Fibroblast of skin of abdomen (primary cell): Measurements from ENCODE around the gene TBX19. TPM values are rescaled to one million over a fixed set of nuclear protein-coding genes. Genes with fewer than 3 reads are reported as not detected.

Experiments used
- DNase-seq: peaks from one replicate; pipeline ENCODE4 v3.0.0-alpha.2; 2013
- polyA plus RNA-seq, 2 experiments: library from polyadenylated mRNA; unstranded; fragments of 120-200 nt; gene quantifications; one replicate each; pipeline ENCODE4 v1.2.1, GENCODE V29; 2013; ENCODE audit not compliant: insufficient read length in 2 of 2

The TBX19 gene
- 1.2 TPM for polyA plus RNA-seq (2013, experiment 1 of 2; ENCODE audit: insufficient read length)
- polyA plus RNA-seq (2013, experiment 2 of 2; ENCODE audit: insufficient read length): 1.2 TPM

- no peak for DNase-seq
These were observed at the start of gene TBX19 for GRCh38 chr1:168280296-168280927. Gene TBX19, plus strand, starts transcription at chr1:168280877. Its CDS starts 214 bp downstream, at chr1:168281091.

- DNase-seq: peak; percentile 52
These were observed 45.7 kb upstream of the TBX19 start for GRCh38 chr1:168234846-168235547.

GRCh38 chr1:168235548-168235885 is 45.2 kb upstream of the TBX19 start:
- peak; percentile 32 for DNase-seq

GRCh38 chr1:168235937-168236336 is 44.7 kb upstream of the TBX19 start:
- no peak for DNase-seq

- DNase-seq: no peak
These were observed 43.7 kb upstream of the TBX19 start for GRCh38 chr1:168236836-168237611.

- DNase-seq: no peak
These were observed 37.5 kb upstream of the TBX19 start for GRCh38 chr1:168243198-168243597.

- no peak for DNase-seq
These were observed 37.0 kb upstream of the TBX19 start for GRCh38 chr1:168243636-168244212.

- no peak for DNase-seq
These were observed 35.6 kb upstream of the TBX19 start for GRCh38 chr1:168245042-168245441.

- DNase-seq: no peak
These were observed 34.2 kb upstream of the TBX19 start for GRCh38 chr1:168246506-168246905.

GRCh38 chr1:168252204-168252733 is 28.4 kb upstream of the TBX19 start:
- DNase-seq: no peak

GRCh38 chr1:168256164-168256563 is 24.5 kb upstream of the TBX19 start:
- DNase-seq: no peak

GRCh38 chr1:168257397-168257796 is 23.3 kb upstream of the TBX19 start:
- DNase-seq: no peak

- DNase-seq: no peak
These were observed 21.1 kb upstream of the TBX19 start for GRCh38 chr1:168259567-168259966.

- no peak for DNase-seq
These were observed 20.3 kb upstream of the TBX19 start for GRCh38 chr1:168260393-168260792.

- peak; percentile 80 for DNase-seq
These were observed 19.3 kb upstream of the TBX19 start for GRCh38 chr1:168261390-168261789.

GRCh38 chr1:168263130-168263529 is 17.5 kb upstream of the TBX19 start:
- no peak for DNase-seq

GRCh38 chr1:168264296-168264695 is 16.4 kb upstream of the TBX19 start:
- no peak for DNase-seq

GRCh38 chr1:168265596-168265995 is 15.1 kb upstream of the TBX19 start:
- DNase-seq: no peak

- DNase-seq: no peak
These were observed 14.0 kb upstream of the TBX19 start for GRCh38 chr1:168266644-168267186.

GRCh38 chr1:168271636-168272035 is 9.0 kb upstream of the TBX19 start:
- DNase-seq: no peak

GRCh38 chr1:168273575-168273974 is 7.1 kb upstream of the TBX19 start:
- DNase-seq: peak; percentile 17

- DNase-seq: no peak
These were observed 1.4 kb upstream of the TBX19 start for GRCh38 chr1:168279253-168279652.
